ENCODE results near the gene NMRAL1. TPM values are rescaled to one million over a fixed set of nuclear protein-coding genes. Genes with fewer than 3 reads are reported as not detected.

NMRAL1 gene
- total and polyA plus RNA-seq, 9 donors, result 15.0 to 72.7 (median 51.5) TPM

DNA sequence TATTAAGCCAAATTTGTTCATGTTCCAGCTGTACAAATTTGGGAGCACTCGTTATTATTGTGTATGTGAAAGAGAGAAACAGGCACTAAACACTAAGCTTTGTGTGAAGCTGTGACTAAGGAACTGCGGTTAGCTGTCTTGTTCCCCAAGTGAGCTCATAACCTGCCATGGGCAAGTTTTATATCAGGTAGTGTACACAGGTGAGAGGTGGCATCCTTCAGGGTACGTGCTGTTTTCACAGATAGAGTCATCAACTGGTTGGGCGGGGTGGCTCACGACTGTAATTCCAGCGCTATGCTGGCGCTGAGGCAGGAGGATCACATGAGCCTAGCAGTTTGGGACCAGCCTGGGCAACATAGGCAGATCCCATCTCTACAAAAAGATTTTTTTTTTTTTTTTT lies 45.9 kb downstream of the NMRAL1 start:
- Histone ChIP-seq H3K36me3 (no peaks in the 10 kb centered on the region), H3K4me1 (ENCODE audit: insufficient read depth) (peaks cover 3% of the 10 kb centered on the region), H3K9me3 (no peaks in the 10 kb centered on the region), H3K27ac (no peak overlapping the region), H3K27me3 (no peaks in the 10 kb centered on the region), H3K4me3 (no peak overlapping the region)
- no peak for DNase-seq
- WGBS, 3 donors, result 90 to 92% (median 91%) methylated on average over 7 of the region's 7 CpGs
- TF ChIP-seq POLR2A (IDR thresholded peaks at IDR 0.05) (no peak), EP300 (IDR thresholded peaks at IDR 0.05) (no peak)
- TF ChIP-seq, protein P1, sequence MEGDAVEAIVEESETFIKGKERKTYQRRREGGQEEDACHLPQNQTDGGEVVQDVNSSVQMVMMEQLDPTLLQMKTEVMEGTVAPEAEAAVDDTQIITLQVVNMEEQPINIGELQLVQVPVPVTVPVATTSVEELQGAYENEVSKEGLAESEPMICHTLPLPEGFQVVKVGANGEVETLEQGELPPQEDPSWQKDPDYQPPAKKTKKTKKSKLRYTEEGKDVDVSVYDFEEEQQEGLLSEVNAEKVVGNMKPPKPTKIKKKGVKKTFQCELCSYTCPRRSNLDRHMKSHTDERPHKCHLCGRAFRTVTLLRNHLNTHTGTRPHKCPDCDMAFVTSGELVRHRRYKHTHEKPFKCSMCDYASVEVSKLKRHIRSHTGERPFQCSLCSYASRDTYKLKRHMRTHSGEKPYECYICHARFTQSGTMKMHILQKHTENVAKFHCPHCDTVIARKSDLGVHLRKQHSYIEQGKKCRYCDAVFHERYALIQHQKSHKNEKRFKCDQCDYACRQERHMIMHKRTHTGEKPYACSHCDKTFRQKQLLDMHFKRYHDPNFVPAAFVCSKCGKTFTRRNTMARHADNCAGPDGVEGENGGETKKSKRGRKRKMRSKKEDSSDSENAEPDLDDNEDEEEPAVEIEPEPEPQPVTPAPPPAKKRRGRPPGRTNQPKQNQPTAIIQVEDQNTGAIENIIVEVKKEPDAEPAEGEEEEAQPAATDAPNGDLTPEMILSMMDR (IDR thresholded peaks at IDR 0.05), result no peak
- intact Hi-C loops (cut with DNase I), result no loop called here

DNA sequence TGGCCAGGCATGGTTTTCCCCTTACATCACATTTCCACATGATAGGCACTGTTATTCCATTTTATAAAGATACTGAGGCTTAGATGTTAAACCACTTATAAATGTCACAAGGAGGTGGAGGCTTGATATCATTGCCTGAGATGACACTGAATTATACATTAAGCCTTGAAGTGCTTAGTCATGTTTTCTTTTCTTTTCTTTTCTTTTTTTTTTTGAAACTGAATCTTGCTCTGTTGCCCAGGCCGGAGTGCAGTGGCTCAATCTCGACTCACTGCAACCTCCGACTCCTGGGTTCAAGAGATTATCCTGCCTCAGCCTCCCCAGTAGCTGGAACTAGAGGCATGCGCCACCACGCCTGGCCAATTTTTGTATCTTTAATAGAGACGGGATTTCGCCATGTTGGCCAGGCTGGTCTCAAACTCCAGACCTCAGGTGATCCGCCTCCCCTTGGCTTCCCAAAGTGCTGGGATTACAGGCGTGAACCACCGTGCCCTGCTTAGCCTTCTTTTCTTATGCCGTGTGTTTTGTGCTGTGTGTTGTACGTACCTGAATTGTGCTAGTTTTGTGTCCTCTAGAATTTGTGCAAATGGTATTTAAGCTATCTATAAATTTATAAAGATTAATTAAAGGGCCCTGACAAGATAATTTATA lies 47.6 kb downstream of the NMRAL1 start:
- H3K4me3 ChIP-seq, result peak overlapping the region; percentile 80
- TF ChIP-seq POLR2A (IDR thresholded peaks at IDR 0.05) (no peak), EP300 (IDR thresholded peaks at IDR 0.05) (no peak)
- TF ChIP-seq, protein P1 (IDR thresholded peaks at IDR 0.05), result no peak
- no peaks in the 10 kb centered on the region for H3K9me3 ChIP-seq
- no peak overlapping the region for H3K27ac ChIP-seq
- WGBS, 3 donors, result 85 to 92% (median 85%) methylated on average over 12 of the region's 12 CpGs
- no peak for DNase-seq
- intact Hi-C loops (cut with DNase I), result no loop called here
- H3K4me1 ChIP-seq (ENCODE audit: insufficient read depth), result peaks cover 3% of the 10 kb centered on the region
- no peaks in the 10 kb centered on the region for H3K27me3 ChIP-seq
- no peaks in the 10 kb centered on the region for H3K36me3 ChIP-seq

DNA sequence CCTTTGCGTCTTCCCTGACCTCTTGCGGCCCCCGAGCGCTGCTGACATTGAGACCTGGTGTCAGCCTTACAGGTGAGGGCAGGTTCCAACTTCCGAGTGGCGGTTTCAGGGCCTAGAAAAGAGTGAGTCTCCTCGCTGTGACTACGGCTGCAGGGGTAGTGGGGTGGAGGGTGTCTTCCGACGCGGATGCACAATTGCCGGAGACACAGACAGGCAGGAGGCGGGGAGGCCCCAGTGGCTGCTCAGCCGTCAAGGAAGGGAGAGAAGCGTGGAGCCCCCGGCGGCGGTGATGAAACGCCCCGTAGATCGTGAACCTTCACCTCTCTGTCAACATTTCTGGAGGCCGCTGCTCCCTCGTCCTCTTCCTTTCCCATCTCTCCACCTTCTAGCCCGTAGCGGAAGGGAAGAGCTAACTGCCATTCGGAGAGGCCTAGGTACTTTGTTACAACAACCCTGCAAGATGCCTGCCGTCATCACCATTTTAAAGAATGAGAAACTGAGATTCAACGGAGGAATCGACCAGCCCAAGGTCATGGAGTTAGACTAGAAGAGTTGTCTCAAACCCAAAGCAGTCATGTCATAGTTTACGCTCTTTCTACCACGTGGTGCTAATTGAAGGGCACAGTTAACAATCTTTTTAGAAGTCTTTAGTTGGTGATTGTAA lies 48.3 kb downstream of the NMRAL1 start:
- Histone ChIP-seq H3K36me3 (no peaks in the 10 kb centered on the region), H3K4me3 (peak overlapping the region; percentile 80), H3K9me3 (no peaks in the 10 kb centered on the region), H3K27ac (peak overlapping the region; percentile 89 to 97), H3K27me3 (no peaks in the 10 kb centered on the region), H3K4me1 (ENCODE audit: insufficient read depth) (peaks cover 3% of the 10 kb centered on the region)
- WGBS, 3 donors, result 2% methylated on average over 31 of the region's 31 CpGs
- peak in 1 of 5 donors; percentile 40 for DNase-seq
- intact Hi-C loops (cut with DNase I), result no loop called here
- no peak for TF ChIP-seq POLR2A (IDR thresholded peaks at IDR 0.05)
- TF ChIP-seq, protein P1 (IDR thresholded peaks at IDR 0.05), result peak in 1 of 3 donors; percentile 1

DNA sequence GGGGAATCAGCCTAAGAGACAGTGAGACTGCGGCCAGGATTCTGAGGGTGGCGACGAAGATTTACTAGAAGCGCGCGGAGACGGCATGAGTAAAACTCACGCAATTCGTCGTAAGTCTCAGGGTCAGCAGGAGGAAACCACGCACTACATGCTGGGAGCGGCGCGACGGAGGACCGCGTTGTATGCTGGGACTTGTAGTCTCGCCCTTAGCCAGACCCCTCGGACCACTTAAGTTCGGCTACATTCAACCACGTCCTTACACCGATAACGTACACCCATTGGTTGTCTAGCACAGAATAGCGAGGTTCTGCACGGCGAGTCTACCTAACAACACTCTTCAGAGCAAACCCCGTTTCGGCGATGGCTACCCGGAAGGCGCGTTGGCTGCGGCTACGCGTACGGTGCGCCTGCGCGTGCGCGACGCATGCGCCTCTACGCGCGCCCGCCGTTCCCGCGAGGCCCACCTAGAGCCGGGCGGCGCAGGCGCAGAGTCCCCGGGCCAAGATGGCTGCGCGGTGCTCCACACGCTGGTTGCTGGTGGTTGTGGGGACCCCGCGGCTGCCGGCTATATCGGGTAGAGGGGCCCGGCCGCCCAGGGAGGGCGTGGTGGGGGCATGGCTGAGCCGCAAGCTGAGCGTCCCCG lies 48.9 kb downstream of the NMRAL1 start, which contains the start of gene DNAJA3:
DNAJA3 (plus strand) TSS at position 491 of the 643 bp plus-strand sequence; CDS start at position 505, 14 bp downstream.
- 0% methylated on average over 57 to 68 of the region's 68 CpGs for WGBS, 3 donors
- Histone ChIP-seq H3K4me3 (peak within 1 kb of the TSS; percentile 80), H3K4me1 (ENCODE audit: insufficient read depth) (peaks cover 3% of the 10 kb centered on the region), H3K36me3 (no peaks in the 10 kb centered on the region), H3K27me3 (no peaks in the 10 kb centered on the region), H3K27ac (peak within 1 kb of the TSS; percentile 89 to 97), H3K9me3 (no peaks in the 10 kb centered on the region)
- TF ChIP-seq, protein P1 (IDR thresholded peaks at IDR 0.05), result peak in 1 of 3 donors; percentile 36
- TF ChIP-seq POLR2A (IDR thresholded peaks at IDR 0.05) (peak; percentile 74), EP300 (IDR thresholded peaks at IDR 0.05) (no peak)
- intact Hi-C loops (cut with DNase I), result no loop called here
- peak; percentile 89 to 94 (median 92) for DNase-seq

Measured in ovary (tissue), 9 donors.